ENCODE measurements around the gene SNAPC4. TPM values are rescaled to one million over a fixed set of nuclear protein-coding genes. Genes with fewer than 3 reads are reported as not detected.
A peak's percentile ranks its signal among the peaks of the same experiment; 100 is the strongest.

Gene SNAPC4
- total and polyA plus RNA-seq, 5 experiments from 2014 or later = 0.90 to 15.6 (median 2.0) TPM

GRCh38 chr9:136371533-136371880, 28.5 kb downstream of the SNAPC4 start:
- no peaks in the 10 kb centered on the region for H3K36me3 Mint-ChIP-seq
- H3K4me1 Mint-ChIP-seq = peaks cover 0 to 5% (median 0%) of the 10 kb centered on the region in 4 donors
- no peaks in the 10 kb centered on the region for H3K27me3 Mint-ChIP-seq
- no peaks in the 10 kb centered on the region for H3K9me3 Mint-ChIP-seq
- DNase-seq (no peak), ATAC-seq (no peak)
- no peak overlapping the region for H3K27ac Mint-ChIP-seq
- POLR2A ChIA-PET = interaction anchor here (0.6 to 1.9 kb wide), 2 partner anchors 8 to 270 kb away, joined by 5 to 6 read pairs; partner anchors contain the start of gene DNLZ
- no peak overlapping the region for H3K4me3 Mint-ChIP-seq

- Mint-ChIP-seq H3K4me3 (no peak overlapping the region), H3K36me3 (peaks cover 0 to 2% (median 0%) of the 10 kb centered on the region in 3 donors), H3K27ac (no peak overlapping the region), H3K27me3 (no peaks in the 10 kb centered on the region), H3K4me1 (peaks cover 0 to 5% (median 0%) of the 10 kb centered on the region in 4 donors), H3K9me3 (no peaks in the 10 kb centered on the region)
- ATAC-seq (no peak), DNase-seq (no peak)
- POLR2A ChIA-PET = no interaction called here
Observed at GRCh38 chr9:136370687-136371532, 29.1 kb downstream of the SNAPC4 start.

- peaks cover 0 to 2% (median 0%) of the 10 kb centered on the region in 3 donors for H3K36me3 Mint-ChIP-seq
- no peak overlapping the region for H3K4me3 Mint-ChIP-seq
- no peaks in the 10 kb centered on the region for H3K27me3 Mint-ChIP-seq
- POLR2A ChIA-PET = no interaction called here
- peaks cover 0 to 5% (median 0%) of the 10 kb centered on the region in 4 donors for H3K4me1 Mint-ChIP-seq
- H3K27ac Mint-ChIP-seq = no peak overlapping the region
- DNase-seq (no peak), ATAC-seq (no peak)
- no peaks in the 10 kb centered on the region for H3K9me3 Mint-ChIP-seq
Observed at GRCh38 chr9:136370037-136370436, 29.9 kb downstream of the SNAPC4 start.

- POLR2A ChIA-PET = no interaction called here
- Mint-ChIP-seq H3K9me3 (no peaks in the 10 kb centered on the region), H3K4me1 (peaks cover 0 to 4% (median 0%) of the 10 kb centered on the region in 4 donors), H3K27me3 (no peaks in the 10 kb centered on the region), H3K36me3 (peaks cover 0 to 2% (median 0%) of the 10 kb centered on the region in 3 donors), H3K4me3 (no peak overlapping the region), H3K27ac (no peak overlapping the region)
- DNase-seq (no peak), ATAC-seq (no peak)
Observed at GRCh38 chr9:136368190-136368589, 31.8 kb downstream of the SNAPC4 start.

- DNase-seq (no peak), ATAC-seq (no peak)
- POLR2A ChIA-PET = no interaction called here
- Mint-ChIP-seq H3K27ac (no peak overlapping the region), H3K4me1 (peaks cover 0 to 5% (median 2%) of the 10 kb centered on the region in 4 donors), H3K36me3 (peaks cover 0 to 2% (median 0%) of the 10 kb centered on the region in 3 donors), H3K27me3 (no peaks in the 10 kb centered on the region), H3K4me3 (no peak overlapping the region), H3K9me3 (no peaks in the 10 kb centered on the region)
Observed at GRCh38 chr9:136367296-136368145, 32.4 kb downstream of the SNAPC4 start.

GRCh38 chr9:136366826-136367225, 33.1 kb downstream of the SNAPC4 start:
- H3K36me3 Mint-ChIP-seq = peaks cover 0 to 2% (median 0%) of the 10 kb centered on the region in 3 donors
- ATAC-seq (no peak), DNase-seq (no peak)
- H3K4me1 Mint-ChIP-seq = peaks cover 0 to 6% (median 3%) of the 10 kb centered on the region in 4 donors
- H3K27me3 Mint-ChIP-seq = no peaks in the 10 kb centered on the region
- POLR2A ChIA-PET = no interaction called here
- H3K4me3 Mint-ChIP-seq = no peak overlapping the region
- H3K9me3 Mint-ChIP-seq = no peaks in the 10 kb centered on the region
- H3K27ac Mint-ChIP-seq = peak overlapping the region in 1 of 10 donors; percentile 19

- peak overlapping the region in 1 of 10 donors; percentile 58 for H3K4me3 Mint-ChIP-seq
- POLR2A ChIA-PET = interaction anchor here (1.4 kb wide), 1 partner anchor 8 kb away, joined by 3 read pairs; the partner anchor contains the start of gene CARD9
- H3K27ac Mint-ChIP-seq = peak overlapping the region in 1 of 10 donors; percentile 56
Observed at GRCh38 chr9:136365775-136366222, 34.2 kb downstream of the SNAPC4 start.

GRCh38 chr9:136364942-136365774, 34.8 kb downstream of the SNAPC4 start:
- DNase-seq (no peak), ATAC-seq (no peak)
- Mint-ChIP-seq H3K27me3 (no peaks in the 10 kb centered on the region), H3K36me3 (peaks cover 0 to 2% (median 0%) of the 10 kb centered on the region in 3 donors), H3K4me1 (peaks cover 0 to 6% (median 3%) of the 10 kb centered on the region in 4 donors), H3K4me3 (peak overlapping the region in 3 of 10 donors; percentile 8 to 54 (median 48)), H3K9me3 (no peaks in the 10 kb centered on the region), H3K27ac (peak overlapping the region in 1 of 10 donors; percentile 40)
- POLR2A ChIA-PET = interaction anchor here (1.4 to 2.5 kb wide), 2 partner anchors 9 to 36 kb away, joined by 3 to 34 read pairs; partner anchors contain the start of genes CARD9 and SNAPC4

More at GRCh38 chr9:136365775-136366222, 34.2 kb downstream of the SNAPC4 start:
- no peak for DNase-seq
- no peak for ATAC-seq
- Mint-ChIP-seq H3K9me3 (no peaks in the 10 kb centered on the region), H3K36me3 (peaks cover 0 to 2% (median 0%) of the 10 kb centered on the region in 3 donors), H3K4me1 (peaks cover 0 to 6% (median 3%) of the 10 kb centered on the region in 4 donors), H3K27me3 (no peaks in the 10 kb centered on the region)

- POLR2A ChIA-PET = interaction anchor here (0.6 to 2.5 kb wide), 13 partner anchors 8 to 364 kb away, joined by 3 to 34 read pairs (median 6); partner anchors contain the start of genes ENTR1, PMPCA and SNAPC4
- Mint-ChIP-seq H3K4me1 (peaks cover 0 to 6% (median 3%) of the 10 kb centered on the region in 4 donors), H3K27me3 (no peaks in the 10 kb centered on the region), H3K36me3 (peaks cover 0 to 2% (median 0%) of the 10 kb centered on the region in 3 donors), H3K9me3 (no peaks in the 10 kb centered on the region), H3K4me3 (peak overlapping the region in 9 of 10 donors; percentile 14 to 70 (median 48)), H3K27ac (peak overlapping the region in 2 of 10 donors; percentile 40 to 80)
- ATAC-seq (no peak), DNase-seq (no peak)
Observed at GRCh38 chr9:136363949-136364748, 35.8 kb downstream of the SNAPC4 start.

- peak; percentile 76 to 94 (median 88) for DNase-seq
- Mint-ChIP-seq H3K9me3 (no peaks in the 10 kb centered on the region), H3K27ac (peak within 1 kb of the TSS in 9 of 10 donors; percentile 40 to 93 (median 88)), H3K27me3 (no peaks in the 10 kb centered on the region), H3K36me3 (peaks cover 0 to 2% (median 0%) of the 10 kb centered on the region in 3 donors), H3K4me1 (peaks cover 0 to 6% (median 3%) of the 10 kb centered on the region in 4 donors), H3K4me3 (peak within 1 kb of the TSS; percentile 70 to 90 (median 81))
- POLR2A ChIA-PET = interaction anchor here (0.6 to 2.5 kb wide), 21 partner anchors 9 to 856 kb away, joined by 3 to 34 read pairs (median 4); partner anchors contain the start of genes ENTR1, PMPCA, SNAPC4 and TMEM141
- ATAC-seq = peak; percentile 81
Observed at GRCh38 chr9:136363106-136363948, 36.6 kb downstream of the SNAPC4 start, which contains the start of gene DNLZ. TSS of gene DNLZ (minus strand) at chr9:136363744. CDS start at chr9:136363714, 30 bp downstream.
